HPDE6-E6E7 (cell line): ENCODE results near the gene ESAM.
A peak's percentile ranks its signal among the peaks of the same experiment; 100 is the strongest.

ENCODE experiments used
- DNase-seq: peaks from one replicate; pipeline ENCODE4 v3.0.0; 2011; ENCODE audit warnings: missing footprints; ENCODE audit errors: extremely low spot score

Gene ESAM

DNA sequence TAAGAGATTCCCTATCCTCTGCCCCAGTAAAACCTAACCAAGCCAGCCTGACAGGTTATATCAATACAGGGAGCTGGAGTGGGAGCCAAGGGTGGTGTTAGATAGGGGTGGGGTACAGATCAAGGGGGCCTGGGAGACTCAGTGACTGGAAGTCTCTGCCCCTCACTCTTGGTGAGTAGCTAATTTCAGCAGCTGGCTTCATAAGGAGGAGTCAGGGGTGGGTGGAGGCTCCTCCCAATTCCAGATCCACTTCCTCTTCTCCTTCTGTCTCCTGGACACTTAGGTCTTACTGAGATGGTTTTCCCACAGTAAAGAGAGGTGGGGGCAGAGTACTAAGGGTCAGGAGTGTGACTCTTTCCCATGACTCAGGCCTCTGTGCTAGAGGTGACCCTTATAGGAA, 8.9 kb downstream of the ESAM start:
- no peak for DNase-seq

GRCh38 chr11:124752471-124753102, 9.5 kb downstream of the ESAM start:
- no peak for DNase-seq

DNA sequence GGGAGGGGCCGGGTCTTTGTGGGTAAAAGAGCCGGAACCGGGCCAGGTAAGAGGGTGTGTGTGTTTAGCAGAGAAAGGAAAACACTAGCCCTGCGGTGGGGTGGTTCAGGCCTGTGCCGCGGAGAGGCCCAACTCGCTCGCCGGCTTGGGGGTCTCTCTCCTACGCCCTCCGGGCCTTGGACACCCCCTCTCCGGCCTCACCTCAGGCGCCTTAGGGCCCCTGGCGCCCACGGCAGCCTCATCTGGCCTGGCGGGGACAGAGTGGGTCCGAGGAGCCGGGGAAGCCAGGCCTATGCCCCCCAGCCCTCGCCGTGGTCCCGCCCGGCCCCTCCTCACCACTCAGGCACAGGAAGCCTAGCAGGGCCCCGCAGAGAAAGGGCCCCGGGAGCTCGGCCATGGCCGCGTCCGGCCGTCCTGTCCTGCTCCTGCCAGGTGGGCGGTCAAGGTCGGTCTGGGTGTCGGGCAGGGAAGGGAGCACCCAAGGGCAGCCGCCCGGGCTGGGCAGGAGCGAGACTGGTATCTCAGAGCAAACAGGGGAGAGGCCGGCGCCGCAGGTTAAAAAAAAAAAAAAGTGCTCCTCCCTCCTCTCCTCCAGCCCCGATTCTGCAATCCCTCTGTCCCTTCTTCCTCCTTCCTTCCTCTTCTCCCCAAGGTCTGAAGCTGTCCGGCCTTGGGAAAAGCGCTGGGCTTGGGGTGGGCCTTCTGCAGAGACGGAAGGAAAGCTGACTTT, 10.2 kb downstream of the ESAM start, which contains the start of gene VSIG2:
Gene VSIG2 (minus strand): TSS at position 515 of the 730 bp plus-strand sequence. CDS start 118 bp downstream, at position 397.
- DNase-seq: no peak

DNA sequence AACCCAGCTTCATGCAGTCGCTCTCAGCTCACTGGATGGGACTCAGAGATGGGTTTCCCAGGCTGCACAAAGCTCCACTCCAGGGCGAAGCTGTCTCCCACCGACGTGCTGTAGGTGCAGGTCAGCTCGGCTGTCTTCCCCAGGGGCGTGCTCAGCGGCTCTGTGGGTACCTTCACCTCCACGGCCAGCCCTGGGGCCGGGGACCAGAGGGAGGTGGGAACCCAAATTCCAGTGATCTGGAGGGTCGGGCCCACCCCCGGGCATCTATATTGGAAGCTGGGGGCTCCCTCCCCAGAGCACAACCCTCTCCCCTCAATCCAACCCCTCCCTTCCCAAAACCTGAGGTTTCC, 10.7 kb downstream of the ESAM start:
- DNase-seq: no peak

DNA sequence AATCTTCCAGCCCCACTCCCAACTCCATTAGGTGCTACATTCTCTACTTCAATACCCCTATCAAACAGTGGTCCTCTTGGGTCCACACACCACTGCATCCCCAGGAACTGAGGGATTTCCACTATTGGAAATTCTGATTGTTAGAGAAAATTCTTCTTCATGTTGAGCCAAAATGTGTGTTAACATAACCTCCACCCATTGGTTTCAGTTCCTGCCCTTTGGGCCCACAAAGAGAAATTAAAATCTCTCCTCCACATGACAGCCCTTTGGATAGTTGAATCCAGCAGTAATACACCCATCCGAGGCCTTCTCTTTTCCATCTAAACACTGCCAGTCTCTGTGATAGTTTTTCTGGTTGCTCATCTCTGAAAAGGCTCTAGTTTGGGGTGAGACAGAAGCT, 12.2 kb downstream of the ESAM start:
- DNase-seq: no peak

DNA sequence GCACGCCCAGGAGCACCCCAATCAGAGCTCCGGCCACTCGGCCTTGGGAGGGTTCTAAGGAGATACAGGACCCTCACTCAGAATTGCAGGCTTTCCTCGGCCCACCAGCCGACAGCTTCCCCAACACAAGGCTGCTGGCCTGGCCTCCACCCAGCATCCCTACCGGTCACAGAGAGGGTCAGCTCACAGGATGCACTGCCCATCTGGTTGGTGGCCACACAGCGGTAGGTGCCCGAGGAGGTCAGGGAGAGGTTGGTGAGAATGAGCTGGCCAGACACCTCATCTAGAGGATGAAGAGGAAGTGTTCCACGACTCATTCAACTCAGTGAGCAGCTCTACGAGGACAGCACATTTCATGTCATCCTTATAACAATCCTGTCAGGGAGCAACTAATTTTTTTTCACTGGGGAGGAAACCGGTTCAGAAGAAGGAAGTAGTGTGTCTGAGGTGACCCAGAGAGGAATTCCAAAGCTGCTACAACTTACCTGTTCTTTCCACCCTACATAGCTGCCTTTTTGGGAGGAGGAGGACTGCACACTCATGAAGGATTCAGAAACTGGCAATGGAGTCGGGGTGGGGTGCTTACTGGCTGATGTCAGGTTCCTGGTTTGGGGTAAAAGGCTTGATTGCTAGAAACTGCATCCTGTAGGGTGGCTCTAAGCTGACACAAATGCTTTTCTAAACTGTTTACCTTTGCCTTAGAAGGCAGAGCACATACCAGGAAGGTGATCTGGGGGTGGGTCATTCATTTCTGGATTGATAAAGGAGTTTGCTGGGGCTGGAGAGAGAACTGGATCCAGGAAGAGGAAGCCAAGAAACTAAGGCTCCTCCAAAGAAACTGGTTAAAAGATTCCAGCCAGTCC, 13.4 kb downstream of the ESAM start:
- no peak for DNase-seq

DNA sequence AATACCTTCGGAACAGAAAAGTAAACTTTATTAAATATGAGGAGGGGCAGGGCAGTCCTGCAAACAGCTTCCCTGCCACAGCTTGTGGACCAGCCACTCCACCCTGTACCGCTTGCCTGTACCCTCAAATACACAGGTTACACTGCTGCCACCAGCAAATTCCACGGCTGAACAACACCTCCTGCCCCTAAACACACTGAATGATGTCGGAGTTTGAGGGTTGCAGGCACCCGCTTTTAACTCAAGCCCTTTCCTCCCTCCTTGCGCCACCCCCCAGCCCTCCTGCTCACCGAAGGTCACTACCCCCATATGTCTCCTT, 14.0 kb downstream of the ESAM start:
- no peak for DNase-seq

GRCh38 chr11:124747406-124748099, 14.5 kb downstream of the ESAM start:
- no peak for DNase-seq

- peak; percentile 89 for DNase-seq
These were observed 15.4 kb downstream of the ESAM start for GRCh38 chr11:124746621-124747243.

GRCh38 chr11:124745835-124746620, 16.1 kb downstream of the ESAM start:
- no peak for DNase-seq

DNA sequence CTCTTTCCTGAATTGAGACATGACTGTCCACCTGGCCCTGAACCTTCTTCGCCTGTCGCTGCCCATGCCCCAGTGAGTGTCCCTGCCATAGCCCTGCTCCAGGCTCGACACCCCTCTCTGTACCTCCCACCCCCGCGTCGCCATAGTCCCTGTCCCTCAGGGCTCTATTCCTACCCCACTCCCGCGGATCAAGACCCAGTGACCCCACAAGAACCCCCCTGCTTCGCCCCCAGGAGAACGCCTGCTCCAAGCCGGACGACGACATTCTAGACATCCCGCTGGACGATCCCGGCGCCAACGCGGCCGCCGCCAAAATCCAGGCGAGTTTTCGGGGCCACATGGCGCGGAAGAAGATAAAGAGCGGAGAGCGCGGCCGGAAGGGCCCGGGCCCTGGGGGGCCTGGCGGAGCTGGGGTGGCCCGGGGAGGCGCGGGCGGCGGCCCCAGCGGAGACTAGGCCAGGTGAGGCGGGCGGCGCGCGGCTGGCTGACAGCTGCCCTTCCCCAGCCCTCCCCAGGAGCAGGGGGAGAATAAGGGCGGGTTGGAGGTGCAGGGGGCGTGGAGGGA, 16.7 kb downstream of the ESAM start:
- no peak for DNase-seq

- DNase-seq: no peak
These were observed 19.0 kb downstream of the ESAM start for GRCh38 chr11:124743050-124743449.

DNA sequence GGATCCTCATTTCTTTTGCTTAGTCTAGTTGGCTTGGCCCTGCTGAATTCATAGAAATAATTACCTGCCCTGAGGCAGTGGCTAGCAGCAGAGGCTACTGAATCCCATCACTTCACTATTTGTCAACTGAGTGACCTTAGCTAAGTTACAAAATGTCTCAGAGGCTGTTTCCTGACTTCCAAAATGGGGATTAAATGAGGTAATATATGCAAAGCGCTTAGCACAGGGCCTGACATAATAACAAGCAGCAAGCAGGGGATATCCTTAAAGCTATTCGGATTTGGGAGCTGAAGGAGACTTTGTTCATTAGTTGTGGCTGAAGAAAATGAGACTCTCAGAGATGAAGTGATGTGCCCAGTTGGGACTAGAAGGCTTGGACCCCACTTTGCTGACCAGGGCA, 19.5 kb downstream of the ESAM start:
- DNase-seq: no peak

DNA sequence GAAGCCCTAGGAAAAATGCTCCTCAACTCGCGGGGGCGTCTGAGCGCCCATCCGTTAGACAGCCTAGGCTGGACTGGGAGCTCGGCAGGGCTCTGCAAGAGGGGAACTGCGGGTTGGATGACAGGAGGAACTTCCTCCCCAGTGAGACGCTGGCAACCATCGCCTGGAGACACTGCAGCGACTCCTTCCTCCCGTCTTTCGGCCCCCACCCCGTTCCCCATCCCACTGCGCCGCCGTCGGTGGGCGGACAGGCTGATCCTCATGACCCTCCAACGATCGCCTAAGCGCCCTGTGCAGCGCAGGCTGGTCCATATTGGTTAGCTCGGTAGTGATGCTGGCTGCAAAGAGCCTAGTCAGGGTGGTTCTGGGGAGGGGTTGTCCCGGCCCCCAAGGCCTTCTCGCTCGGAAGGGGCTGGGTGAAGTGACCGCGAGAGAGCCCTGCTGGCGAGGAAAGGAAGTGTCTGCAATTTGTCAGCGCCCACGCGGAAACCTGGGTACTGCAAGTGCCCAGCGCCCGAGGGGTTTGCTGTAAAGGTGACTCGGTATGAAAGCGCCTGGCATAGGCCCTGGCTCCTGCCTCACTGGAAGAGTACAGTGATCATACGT, 21.7 kb downstream of the ESAM start:
- DNase-seq: no peak

DNA sequence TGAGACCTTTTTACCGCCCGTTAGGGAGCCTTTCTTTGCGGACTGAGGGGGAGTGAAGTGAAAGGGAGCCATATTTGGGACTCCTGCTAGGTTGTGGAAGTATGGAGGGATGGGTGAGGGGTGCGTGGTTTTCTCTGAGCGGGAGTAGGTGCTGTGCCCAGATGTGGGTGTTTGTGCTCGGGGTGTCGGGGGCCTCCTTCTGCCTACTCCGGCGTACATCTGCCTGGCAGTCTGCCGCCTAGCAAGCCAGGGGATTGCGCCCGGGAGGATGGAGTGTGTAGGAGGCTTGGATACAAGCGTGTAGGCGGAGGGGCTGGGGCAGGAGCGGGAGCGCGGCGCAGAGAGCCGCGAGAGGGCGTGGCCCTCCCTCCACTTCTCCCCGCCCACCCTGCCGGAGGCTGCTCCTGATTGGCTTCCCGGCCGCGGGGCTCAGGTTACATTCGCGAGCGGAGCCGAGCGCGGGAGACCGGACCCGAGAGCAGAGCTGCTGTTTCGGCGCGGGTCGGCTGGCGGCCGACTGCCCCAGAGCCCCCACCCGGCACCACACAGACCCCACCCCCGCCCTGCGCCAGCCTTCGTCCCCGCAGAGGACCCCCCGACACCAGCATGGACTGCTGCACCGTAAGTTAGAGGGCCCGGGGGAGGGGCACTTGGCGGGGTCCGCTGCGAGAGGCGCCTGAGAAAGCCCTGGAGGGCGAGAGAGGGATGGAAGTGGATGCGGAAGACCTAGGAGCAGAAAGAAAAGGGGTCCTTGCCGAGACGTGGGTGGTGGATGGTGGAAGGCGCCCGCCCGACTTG, 22.4 kb downstream of the ESAM start, which contains the start of gene NRGN:
Gene NRGN (plus strand): TSS at position 464 of the 798 bp plus-strand sequence. CDS start 143 bp downstream, at position 607.
- DNase-seq: peak; percentile 96

- no peak for DNase-seq
These were observed 23.2 kb downstream of the ESAM start for GRCh38 chr11:124738713-124739478.

GRCh38 chr11:124737638-124738305, 24.3 kb downstream of the ESAM start:
- no peak for DNase-seq

- no peak for DNase-seq
These were observed 25.4 kb downstream of the ESAM start for GRCh38 chr11:124736736-124737135.
